ENCODE results near the gene HLTF. TPM values are rescaled to one million over a fixed set of nuclear protein-coding genes. Genes with fewer than 3 reads are reported as not detected.
"Not testable (repeated sequence)": the region's sequence is repeated elsewhere in the genome, so short reads cannot be mapped to it uniquely, and the experiment has no call there.

Gene HLTF
- total RNA-seq, 1 donor from 2014 or later = 14.2 TPM

DNA sequence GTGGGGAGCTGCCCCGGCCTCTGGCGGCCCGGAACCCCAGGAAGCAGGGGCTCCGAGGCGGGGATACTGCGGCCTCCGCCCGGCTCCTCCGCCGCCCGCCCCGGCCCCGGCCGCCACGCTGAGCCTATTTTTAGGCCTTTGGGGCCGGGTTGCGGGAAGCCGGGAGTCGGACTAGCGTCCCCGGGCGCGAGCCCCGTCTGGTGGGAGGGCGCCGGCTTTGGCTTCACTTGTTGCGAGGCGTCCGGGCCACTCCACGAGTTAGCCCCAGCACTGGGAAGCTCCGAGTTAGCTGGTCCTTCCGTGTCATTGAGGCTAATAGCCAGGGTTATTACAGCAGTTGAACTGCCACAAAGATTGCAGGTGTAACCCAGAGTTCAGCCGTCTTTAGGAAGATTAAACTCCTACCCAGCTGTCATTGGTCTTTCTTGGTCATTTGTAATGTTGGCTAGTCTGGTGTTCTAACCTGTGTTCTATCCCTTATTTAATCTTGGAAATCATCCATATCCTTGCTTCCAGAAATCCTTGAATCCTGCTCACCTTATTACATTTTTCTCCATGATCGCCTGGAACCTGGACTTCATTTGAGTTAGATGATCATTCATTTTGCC lies 94.2 kb downstream of the HLTF start:
- DNase-seq (ENCODE audit: low read depth in 2 of 2) = peak in 1 of 2 donors; percentile 56

GRCh38 chr3:148991219-148992026 lies 94.9 kb downstream of the HLTF start, which contains the start of gene GYG1:
Gene GYG1 (plus strand): TSS chr3:148991540. CDS start chr3:148991641, 101 bp downstream.
- DNase-seq (ENCODE audit: low read depth in 2 of 2) = peak; percentile 38 to 87

- DNase-seq (ENCODE audit: low read depth in 2 of 2) = no peak
Observed at GRCh38 chr3:148990236-148990635, 96.1 kb downstream of the HLTF start.

GRCh38 chr3:148987551-148987950 lies 98.8 kb downstream of the HLTF start:
- not testable (repeated sequence) for DNase-seq (ENCODE audit: low read depth in 2 of 2)

GRCh38 chr3:148981273-148981672 lies 105.1 kb downstream of the HLTF start:
- DNase-seq (ENCODE audit: low read depth in 2 of 2) = no peak

Other genes with a start within 250 kb of the HLTF start
- gene CPA3, start 221.2 kb downstream of the HLTF start, total RNA-seq = 0.51 TPM in 1 of 2 replicates, not detected in the other
- gene GYG1, start 95.0 kb downstream of the HLTF start, total RNA-seq = 37.4 and 40.5 TPM in 2 replicates
- 10.9 and 12.1 TPM in 2 replicates for gene HPS3, start 43.1 kb upstream of the HLTF start, total RNA-seq
- under 0.01 TPM in 1 of 2 replicates, not detected in the other for gene CP, start 135.3 kb upstream of the HLTF start, total RNA-seq
- gene TM4SF18, start 247.1 kb upstream of the HLTF start, total RNA-seq = 318 and 366 TPM in 2 replicates